Panc1 (cell line): ENCODE results near the gene BDH1. TPM values are rescaled to one million over a fixed set of nuclear protein-coding genes. Genes with fewer than 3 reads are reported as not detected.

Experiments
- ATAC-seq: fragments of 200-7000 bp; cut with Tn5 transposase; 2 replicates; pipeline ENCODE4 v1.9.1; 2020; ENCODE audit warnings: mild to moderate bottlenecking, moderate library complexity
- Bru-seq: library from RNA; stranded (reverse); fragments of 400-500 nt; gene quantifications from one replicate; lab custom pipeline; 2021; lab: Mats Ljungman, UMichigan
- BruChase-seq, 2 experiments: library from RNA; stranded (reverse); fragments of 400-500 nt; gene quantifications; one replicate each; lab custom pipeline; 2021; lab: Mats Ljungman, UMichigan
- BruUV-seq: library from RNA; stranded (reverse); fragments of 400-500 nt; replicated peaks from 2 replicates; lab custom pipeline; 2021; lab: Mats Ljungman, UMichigan
- CTCF ChIA-PET: fragments of 300-600 bp; sonication (Branson Sonifier 250); formaldehyde crosslinking; loops from one replicate; lab custom pipeline; 2022; ENCODE audit warnings: antibody characterized with exemption; lab: Charles Lee
- POLR2A ChIA-PET: fragments of 300-600 bp; sonication (Branson Sonifier 250); formaldehyde crosslinking; loops from one replicate; lab custom pipeline; 2022; ENCODE audit warnings: antibody characterized with exemption; lab: Charles Lee
- DNase-seq: peaks from one replicate; pipeline ENCODE4 v3.0.0-alpha.2; 2010; ENCODE audit warnings: low read depth, low spot score
- H3K27ac ChIP-seq: 2 replicates; pipeline ENCODE4 v1.5.1; 2011; ENCODE audit warnings: mild to moderate bottlenecking, low read length, inconsistent platforms
- H3K27me3 ChIP-seq: fragments of 200-500 bp; sonication (Bioruptor generic); 2 replicates; pipeline ENCODE4 v1.6.0; 2014; ENCODE audit warnings: low read length, inconsistent platforms; ENCODE audit not compliant: control insufficient read depth, insufficient read depth
- H3K36me3 ChIP-seq: fragments of 200-500 bp; sonication (Bioruptor generic); 2 replicates; pipeline ENCODE4 v1.5.1; 2014; ENCODE audit warnings: inconsistent platforms, mild to moderate bottlenecking, low read length, moderate library complexity; ENCODE audit not compliant: control insufficient read depth, insufficient read depth
- H3K4me1 ChIP-seq: 2 replicates; pipeline ENCODE4 v1.5.1; 2011; ENCODE audit warnings: inconsistent platforms, mild to moderate bottlenecking, low read length, moderate library complexity; ENCODE audit not compliant: control insufficient read depth, insufficient read depth
- H3K4me3 ChIP-seq, 2 experiments: 2 replicates each; pipeline ENCODE4 v1.5.1; 2011 to 2012; ENCODE audit warnings: low read depth in 2 of 2, low read length in 2 of 2, mild to moderate bottlenecking in 2 of 2, inconsistent platforms in 1 of 2, moderate library complexity in 1 of 2
- H3K9me3 ChIP-seq: fragments of 200-500 bp; sonication (Bioruptor generic); 2 replicates; pipeline ENCODE4 v1.5.1; 2014; ENCODE audit warnings: low read depth, mild to moderate bottlenecking, inconsistent platforms, low read length, moderate library complexity; ENCODE audit not compliant: control insufficient read depth, insufficient read depth
- POLR2AphosphoS5 ChIP-seq: IDR thresholded peaks from 2 replicates; pipeline ENCODE4 v1.6.1; 2012; ENCODE audit warnings: mild to moderate bottlenecking, low read depth, low read length, moderate library complexity
- SIN3A ChIP-seq: IDR thresholded peaks from 2 replicates; pipeline ENCODE4 v1.6.1; 2012; ENCODE audit warnings: low read depth, mild to moderate bottlenecking, low read length, moderate library complexity, borderline replicate concordance; ENCODE audit not compliant: insufficient read depth
- TCF7L2 ChIP-seq: IDR thresholded peaks from 2 replicates; pipeline ENCODE4 v1.6.1; 2011; ENCODE audit warnings: mild to moderate bottlenecking, low read depth, low read length, inconsistent platforms
- in situ Hi-C: cut with HindIII; loops from 2 replicates; pipeline ENCODE4 v1.10.0; 2016; ENCODE audit warnings: low sequenced_read_pairs, low pct_unique_long_range_greater_than_20kb
- intact Hi-C: fragments of 100-400 bp; cut with micrococcal nuclease; formaldehyde crosslinking; loops from one replicate; pipeline ENCODE4 v1.10.0; 2022; ENCODE audit not compliant: unreplicated experiment
- long read RNA-seq: library from polyadenylated mRNA; unstranded; transcript quantifications from one replicate; pipeline ENCODE4 v2.0.0, GENCODE V29; 2021; ENCODE audit not compliant: unreplicated experiment
- polyA plus RNA-seq: library from polyadenylated mRNA; unstranded; fragments of >200 nt; gene quantifications from one replicate; pipeline ENCODE4 v1.2.1, GENCODE V29; 2012; ENCODE audit warnings: missing spikeins; ENCODE audit not compliant: insufficient read length
- total RNA-seq: library from RNA; stranded (reverse); gene quantifications from one replicate; pipeline ENCODE4 v1.2.1, GENCODE V29; 2021; ENCODE audit not compliant: unreplicated experiment
- TF ChIP-seq, protein P1 (sequence below), 2 experiments: IDR thresholded peaks; 2 replicates each; pipeline ENCODE4 v1.6.1; 2011 to 2012; ENCODE audit warnings: low read depth in 2 of 2, control low read depth in 1 of 2, low read length in 1 of 2, mild to moderate bottlenecking in 1 of 2, moderate library complexity in 1 of 2; ENCODE audit not compliant: insufficient read depth in 1 of 2
- TF ChIP-seq, protein P2 (sequence below): fragments of 450-650 bp; IDR thresholded peaks from 2 replicates; pipeline ENCODE4 v1.5.1; 2017; ENCODE audit warnings: mild to moderate bottlenecking

BDH1 gene, protein sequence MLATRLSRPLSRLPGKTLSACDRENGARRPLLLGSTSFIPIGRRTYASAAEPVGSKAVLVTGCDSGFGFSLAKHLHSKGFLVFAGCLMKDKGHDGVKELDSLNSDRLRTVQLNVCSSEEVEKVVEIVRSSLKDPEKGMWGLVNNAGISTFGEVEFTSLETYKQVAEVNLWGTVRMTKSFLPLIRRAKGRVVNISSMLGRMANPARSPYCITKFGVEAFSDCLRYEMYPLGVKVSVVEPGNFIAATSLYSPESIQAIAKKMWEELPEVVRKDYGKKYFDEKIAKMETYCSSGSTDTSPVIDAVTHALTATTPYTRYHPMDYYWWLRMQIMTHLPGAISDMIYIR
- 4.8 TPM for total RNA-seq
- polyA plus RNA-seq = 5.0 TPM
- percentile 32 among the genes with signal in this experiment for Bru-seq, nascent RNA
- BruChase-seq, experiment 1, labeled RNA remaining after a 2-hour chase = percentile 37 among the genes with signal in this experiment
- percentile 35 among the genes with signal in this experiment for BruChase-seq, experiment 2, labeled RNA remaining after a 6-hour chase
- long read RNA-seq, partial matches to known transcripts = 0 of 4 reads
- long read RNA-seq, other reads (novel, unspliced or antisense) = 2 of 4 reads

DNA sequence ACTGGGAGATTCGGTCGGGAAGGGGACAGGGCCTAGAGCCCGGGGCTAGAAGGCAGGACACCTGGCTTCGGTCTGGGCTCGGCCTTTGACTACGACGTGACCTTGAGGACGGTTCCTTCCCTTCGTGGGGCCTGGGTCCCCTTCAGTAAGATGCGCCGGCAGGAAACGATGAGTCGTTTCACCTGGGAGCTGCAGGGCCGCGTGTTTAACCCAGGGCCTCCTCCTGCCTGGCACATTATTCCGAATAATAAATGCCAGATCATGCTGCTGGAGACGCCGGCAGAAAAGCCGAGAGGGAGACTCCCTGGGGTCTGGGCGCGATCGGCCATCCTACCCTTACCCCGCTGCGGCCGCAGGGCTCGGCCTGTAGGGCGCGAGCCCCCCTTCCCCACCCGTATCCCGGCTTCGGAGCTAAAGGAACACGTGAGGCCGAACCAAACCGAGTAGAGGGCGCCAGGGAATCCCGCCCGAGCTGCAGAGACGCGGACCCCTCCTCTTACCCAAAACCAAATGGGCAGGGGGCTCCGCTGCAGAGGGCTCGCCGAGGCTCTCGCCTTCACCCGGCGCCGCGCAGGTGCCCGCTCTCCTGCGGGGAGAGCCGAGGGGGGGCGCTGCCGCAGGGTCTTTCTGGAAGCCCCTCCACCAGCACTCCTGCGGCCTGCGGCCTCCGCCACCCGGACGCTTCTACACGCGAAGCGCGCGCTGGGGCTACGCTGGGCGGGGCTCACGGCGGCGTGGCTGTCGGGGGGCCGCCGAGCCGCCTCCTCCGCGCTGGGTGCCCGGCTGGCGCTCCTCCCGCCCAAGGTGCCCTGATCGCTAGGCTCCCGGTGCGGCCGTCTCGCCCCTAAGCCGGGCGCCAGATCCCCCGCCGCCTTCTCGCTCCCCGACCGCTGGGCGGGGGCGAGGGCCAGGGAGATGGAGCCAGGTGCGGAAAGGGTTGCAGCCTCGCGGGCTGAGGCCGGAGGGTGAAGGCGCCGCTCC is at the start of gene BDH1:
BDH1 (minus strand) TSS at position 688 of the 981 bp plus-strand sequence. CDS start 9,525 bp downstream, outside the sequence.
- in situ Hi-C loops (no loop called here), intact Hi-C loops (no loop called here)
- ATAC-seq (peak; percentile 61), DNase-seq (no peak)
- Histone ChIP-seq H3K36me3 (no peaks in the 10 kb centered on the region), H3K4me1 (peaks cover 6% of the 10 kb centered on the region), H3K27me3 (peaks cover 9% of the 10 kb centered on the region), H3K27ac (peak within 1 kb of the TSS; percentile 62; the same call in 1 of the 2 replicates), H3K9me3 (no peaks in the 10 kb centered on the region), H3K4me3 (peak within 1 kb of the TSS; percentile 83 to 88)
- ChIA-PET POLR2A (no interaction called here), CTCF (interaction anchor here (0.6 kb wide), 1 partner anchor 299 kb away, joined by 3 read pairs; no protein-coding TSS in a partner anchor)
- no TSS peak for BruUV-seq
- TF ChIP-seq SIN3A (0 out of 2 replicates have a peak, but pooled peaks have one; percentile 37), POLR2AphosphoS5 (no peak)
- TF ChIP-seq, protein P1, sequence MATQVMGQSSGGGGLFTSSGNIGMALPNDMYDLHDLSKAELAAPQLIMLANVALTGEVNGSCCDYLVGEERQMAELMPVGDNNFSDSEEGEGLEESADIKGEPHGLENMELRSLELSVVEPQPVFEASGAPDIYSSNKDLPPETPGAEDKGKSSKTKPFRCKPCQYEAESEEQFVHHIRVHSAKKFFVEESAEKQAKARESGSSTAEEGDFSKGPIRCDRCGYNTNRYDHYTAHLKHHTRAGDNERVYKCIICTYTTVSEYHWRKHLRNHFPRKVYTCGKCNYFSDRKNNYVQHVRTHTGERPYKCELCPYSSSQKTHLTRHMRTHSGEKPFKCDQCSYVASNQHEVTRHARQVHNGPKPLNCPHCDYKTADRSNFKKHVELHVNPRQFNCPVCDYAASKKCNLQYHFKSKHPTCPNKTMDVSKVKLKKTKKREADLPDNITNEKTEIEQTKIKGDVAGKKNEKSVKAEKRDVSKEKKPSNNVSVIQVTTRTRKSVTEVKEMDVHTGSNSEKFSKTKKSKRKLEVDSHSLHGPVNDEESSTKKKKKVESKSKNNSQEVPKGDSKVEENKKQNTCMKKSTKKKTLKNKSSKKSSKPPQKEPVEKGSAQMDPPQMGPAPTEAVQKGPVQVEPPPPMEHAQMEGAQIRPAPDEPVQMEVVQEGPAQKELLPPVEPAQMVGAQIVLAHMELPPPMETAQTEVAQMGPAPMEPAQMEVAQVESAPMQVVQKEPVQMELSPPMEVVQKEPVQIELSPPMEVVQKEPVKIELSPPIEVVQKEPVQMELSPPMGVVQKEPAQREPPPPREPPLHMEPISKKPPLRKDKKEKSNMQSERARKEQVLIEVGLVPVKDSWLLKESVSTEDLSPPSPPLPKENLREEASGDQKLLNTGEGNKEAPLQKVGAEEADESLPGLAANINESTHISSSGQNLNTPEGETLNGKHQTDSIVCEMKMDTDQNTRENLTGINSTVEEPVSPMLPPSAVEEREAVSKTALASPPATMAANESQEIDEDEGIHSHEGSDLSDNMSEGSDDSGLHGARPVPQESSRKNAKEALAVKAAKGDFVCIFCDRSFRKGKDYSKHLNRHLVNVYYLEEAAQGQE (IDR thresholded peaks at IDR 0.05; ENCODE audit: insufficient read depth in 1 of 2, low read depth in 2 of 2, low read length in 1 of 2) = no peak
- TF ChIP-seq, protein P2, sequence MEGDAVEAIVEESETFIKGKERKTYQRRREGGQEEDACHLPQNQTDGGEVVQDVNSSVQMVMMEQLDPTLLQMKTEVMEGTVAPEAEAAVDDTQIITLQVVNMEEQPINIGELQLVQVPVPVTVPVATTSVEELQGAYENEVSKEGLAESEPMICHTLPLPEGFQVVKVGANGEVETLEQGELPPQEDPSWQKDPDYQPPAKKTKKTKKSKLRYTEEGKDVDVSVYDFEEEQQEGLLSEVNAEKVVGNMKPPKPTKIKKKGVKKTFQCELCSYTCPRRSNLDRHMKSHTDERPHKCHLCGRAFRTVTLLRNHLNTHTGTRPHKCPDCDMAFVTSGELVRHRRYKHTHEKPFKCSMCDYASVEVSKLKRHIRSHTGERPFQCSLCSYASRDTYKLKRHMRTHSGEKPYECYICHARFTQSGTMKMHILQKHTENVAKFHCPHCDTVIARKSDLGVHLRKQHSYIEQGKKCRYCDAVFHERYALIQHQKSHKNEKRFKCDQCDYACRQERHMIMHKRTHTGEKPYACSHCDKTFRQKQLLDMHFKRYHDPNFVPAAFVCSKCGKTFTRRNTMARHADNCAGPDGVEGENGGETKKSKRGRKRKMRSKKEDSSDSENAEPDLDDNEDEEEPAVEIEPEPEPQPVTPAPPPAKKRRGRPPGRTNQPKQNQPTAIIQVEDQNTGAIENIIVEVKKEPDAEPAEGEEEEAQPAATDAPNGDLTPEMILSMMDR = peak; percentile 48

DNA sequence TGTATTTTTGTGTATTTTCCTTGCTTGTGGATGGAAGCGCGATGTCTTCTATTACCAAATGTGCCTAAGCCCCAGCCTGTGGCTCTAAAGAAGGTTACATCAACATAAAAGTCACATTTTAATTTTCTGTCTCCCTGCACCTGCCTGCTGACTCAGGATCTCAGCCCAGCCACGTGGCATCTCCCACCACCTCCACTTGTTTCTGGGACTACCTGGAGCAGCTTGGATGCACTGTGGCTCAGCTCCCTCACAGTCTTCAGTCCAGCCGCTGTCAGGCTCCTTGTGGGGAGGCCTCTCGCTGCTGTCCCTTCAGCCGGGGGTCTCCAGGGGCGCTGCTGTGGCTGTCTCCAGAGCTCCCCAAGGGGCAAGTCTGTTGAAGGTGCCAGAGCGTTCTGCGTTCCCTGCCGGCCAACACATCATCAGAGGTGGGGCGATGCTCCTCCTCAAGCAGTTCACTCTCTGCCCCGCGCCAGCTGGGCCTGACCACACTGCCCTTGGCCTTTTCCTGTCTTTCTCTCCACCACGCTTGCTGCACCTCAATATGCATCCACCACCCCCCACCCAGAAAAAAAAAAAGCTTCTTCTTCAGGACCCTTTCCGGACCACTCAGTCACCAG is 47.7 kb upstream of the BDH1 start:
- intact Hi-C loops (no loop called here), in situ Hi-C loops (no loop called here)
- ATAC-seq (no peak), DNase-seq (no peak)
- CTCF ChIA-PET = interaction anchor here (0.6 kb wide), 1 partner anchor 305 kb away, joined by 7 read pairs; the partner anchor contains the start of gene DLG1
- peaks cover 5% of the 10 kb centered on the region; the same call in 1 of the 2 replicates for H3K36me3 ChIP-seq
- BruUV-seq = no TSS peak
- POLR2A ChIA-PET = no interaction called here
- no peak overlapping the region for H3K4me3 ChIP-seq
- no peaks in the 10 kb centered on the region for H3K27me3 ChIP-seq
- no peak overlapping the region for H3K27ac ChIP-seq
- TF ChIP-seq TCF7L2 = no peak
- no peak for TF ChIP-seq POLR2AphosphoS5
- no peak for TF ChIP-seq SIN3A
- TF ChIP-seq, protein P2 = no peak
- TF ChIP-seq, protein P1 (IDR thresholded peaks at IDR 0.05; ENCODE audit: insufficient read depth in 1 of 2, low read depth in 2 of 2, low read length in 1 of 2) = no peak
- no peaks in the 10 kb centered on the region for H3K9me3 ChIP-seq
- H3K4me1 ChIP-seq = peaks cover 9% of the 10 kb centered on the region; the same call in 1 of the 2 replicates
